Smooth muscle cell (in vitro differentiated cells): ENCODE data around the gene BRICD5. TPM values are rescaled to one million over a fixed set of nuclear protein-coding genes. Genes with fewer than 3 reads are reported as not detected.

Experiments
- DNase-seq: peaks from one replicate; lab custom pipeline; 2025; ENCODE audit not compliant: unreplicated experiment; lab: John Stamatoyannopoulos, UW
- H2AFZ ChIP-seq: fragments of 200-600 bp; sonication (generic); 2 replicates; pipeline ENCODE4 v1.6.0; 2016; ENCODE audit warnings: antibody characterized with exemption, low read depth, mild to moderate bottlenecking
- H3F3A ChIP-seq: fragments of 200-600 bp; sonication (generic); 2 replicates; pipeline ENCODE4 v1.6.0; 2017; ENCODE audit warnings: antibody characterized with exemption, low read depth
- H3K27ac ChIP-seq: fragments of 200-600 bp; sonication (generic); 2 replicates; pipeline ENCODE4 v1.5.1; 2016; ENCODE audit warnings: low read depth, mild to moderate bottlenecking
- H3K27me3 ChIP-seq: fragments of 200-600 bp; sonication (generic); 2 replicates; pipeline ENCODE4 v1.6.1; 2016; ENCODE audit warnings: low read depth, mild to moderate bottlenecking
- H3K36me3 ChIP-seq: fragments of 200-600 bp; sonication (generic); 2 replicates; pipeline ENCODE4 v1.5.1; 2016; ENCODE audit warnings: low read depth
- H3K4me1 ChIP-seq: fragments of 200-600 bp; sonication (generic); 2 replicates; pipeline ENCODE4 v1.5.1; 2016; ENCODE audit warnings: low read depth
- H3K4me2 ChIP-seq: fragments of 200-600 bp; sonication (generic); 2 replicates; pipeline ENCODE4 v1.6.0; 2016; ENCODE audit warnings: mild to moderate bottlenecking
- H3K4me3 ChIP-seq: fragments of 200-600 bp; sonication (generic); 2 replicates; pipeline ENCODE4 v1.5.1; 2016; ENCODE audit warnings: mild to moderate bottlenecking
- H3K79me2 ChIP-seq: fragments of 200-600 bp; sonication (generic); 2 replicates; pipeline ENCODE4 v1.6.0; 2016; ENCODE audit warnings: low read depth, mild to moderate bottlenecking
- H3K9ac ChIP-seq: fragments of 200-600 bp; sonication (generic); 2 replicates; pipeline ENCODE4 v1.6.0; 2016; ENCODE audit warnings: low read depth
- H3K9me3 ChIP-seq: fragments of 200-600 bp; sonication (generic); replicated peaks from 2 replicates; pipeline ENCODE4 v1.5.1; 2016; ENCODE audit warnings: low read depth
- H4K20me1 ChIP-seq: fragments of 200-600 bp; sonication (generic); 2 replicates; pipeline ENCODE4 v1.6.0; 2016; ENCODE audit warnings: low read depth
- WGBS: methylation state at CpG from one replicate; pipeline ENCODE4 v1.1.7; 2016; ENCODE audit warnings: low lambda C conversion rate; 5-methylcytosine and 5-hydroxymethylcytosine counted together
- polyA plus RNA-seq: library from polyadenylated mRNA; unstranded; fragments of >200 nt; fragmentation: Nextera tagmentation; extraction: Ambion mirVana; gene quantifications from 2 replicates; pipeline ENCODE4 v1.2.1, GENCODE V29; 2016
- total RNA-seq: library from RNA; depleted of rRNA; stranded (reverse); fragments of >200 nt; gene quantifications from 2 replicates; pipeline ENCODE4 v1.2.3, GENCODE V29; 2014
- TF ChIP-seq, protein P1 (sequence below): fragments of 200-600 bp; sonication (generic); IDR thresholded peaks from 2 replicates; pipeline ENCODE4 v1.5.1; 2017; ENCODE audit warnings: borderline replicate concordance, mild to moderate bottlenecking, antibody characterized with exemption; ENCODE audit not compliant: insufficient read depth, poor library complexity, severe bottlenecking

The BRICD5 gene
- total and polyA plus RNA-seq, 2 experiments from 2014 or later, result 2.0 to 4.7 TPM

DNA sequence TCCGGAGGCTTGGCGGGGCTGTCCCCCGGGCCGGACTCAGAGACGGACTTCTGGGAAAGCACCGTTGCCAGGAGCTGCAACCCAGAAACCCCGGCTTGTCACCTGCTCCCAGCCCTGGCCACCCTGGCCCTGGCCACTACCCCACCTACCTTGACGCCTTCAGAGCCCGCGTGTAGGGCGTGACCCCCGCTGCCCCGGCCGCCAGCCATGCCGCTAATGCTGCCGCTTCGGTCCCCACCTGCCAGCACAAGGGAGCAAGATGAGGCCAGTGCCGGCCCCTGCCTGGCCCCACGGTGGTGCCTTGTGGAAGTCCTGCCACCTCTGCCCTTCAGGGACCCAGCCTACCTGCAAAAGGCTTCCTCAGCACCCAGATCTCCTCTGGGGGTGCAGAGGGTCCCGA is 25.7 kb downstream of the BRICD5 start:
- Histone ChIP-seq H3K27me3 (no peaks in the 10 kb centered on the region), H2AFZ (no peak overlapping the region), H3K4me1 (no peaks in the 10 kb centered on the region), H3K9me3 (no peaks in the 10 kb centered on the region), H3K79me2 (no peaks in the 10 kb centered on the region), H3K4me2 (no peak overlapping the region), H3K4me3 (no peak overlapping the region), H3K36me3 (no peaks in the 10 kb centered on the region), H3K9ac (no peak overlapping the region), H3F3A (no peaks in the 10 kb centered on the region), H4K20me1 (no peaks in the 10 kb centered on the region), H3K27ac (no peak overlapping the region)
- TF ChIP-seq, protein P1, sequence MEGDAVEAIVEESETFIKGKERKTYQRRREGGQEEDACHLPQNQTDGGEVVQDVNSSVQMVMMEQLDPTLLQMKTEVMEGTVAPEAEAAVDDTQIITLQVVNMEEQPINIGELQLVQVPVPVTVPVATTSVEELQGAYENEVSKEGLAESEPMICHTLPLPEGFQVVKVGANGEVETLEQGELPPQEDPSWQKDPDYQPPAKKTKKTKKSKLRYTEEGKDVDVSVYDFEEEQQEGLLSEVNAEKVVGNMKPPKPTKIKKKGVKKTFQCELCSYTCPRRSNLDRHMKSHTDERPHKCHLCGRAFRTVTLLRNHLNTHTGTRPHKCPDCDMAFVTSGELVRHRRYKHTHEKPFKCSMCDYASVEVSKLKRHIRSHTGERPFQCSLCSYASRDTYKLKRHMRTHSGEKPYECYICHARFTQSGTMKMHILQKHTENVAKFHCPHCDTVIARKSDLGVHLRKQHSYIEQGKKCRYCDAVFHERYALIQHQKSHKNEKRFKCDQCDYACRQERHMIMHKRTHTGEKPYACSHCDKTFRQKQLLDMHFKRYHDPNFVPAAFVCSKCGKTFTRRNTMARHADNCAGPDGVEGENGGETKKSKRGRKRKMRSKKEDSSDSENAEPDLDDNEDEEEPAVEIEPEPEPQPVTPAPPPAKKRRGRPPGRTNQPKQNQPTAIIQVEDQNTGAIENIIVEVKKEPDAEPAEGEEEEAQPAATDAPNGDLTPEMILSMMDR, result no peak
- WGBS, result 93% methylated on average over 19 of the region's 20 CpGs
- no peak for DNase-seq

DNA sequence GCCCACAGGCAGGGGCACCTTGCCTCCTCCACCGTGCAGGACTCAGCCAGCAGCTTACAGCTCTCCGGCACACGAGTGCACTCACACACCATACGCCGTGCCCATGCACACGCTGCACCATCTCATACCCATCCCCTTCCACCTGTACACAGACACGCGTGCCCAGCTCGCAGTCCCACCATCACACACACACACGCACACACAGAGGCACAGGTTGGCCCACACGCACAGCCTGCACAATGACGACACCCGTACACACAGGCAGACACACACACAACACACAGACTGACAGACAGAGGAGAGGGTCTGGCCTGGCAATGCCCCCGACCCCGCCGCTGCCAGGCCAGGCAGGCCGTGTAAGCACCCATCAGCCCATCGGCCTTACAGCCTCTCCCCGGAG is 26.3 kb downstream of the BRICD5 start:
- TF ChIP-seq, protein P1, result no peak
- Histone ChIP-seq H3K9me3 (no peaks in the 10 kb centered on the region), H3K36me3 (no peaks in the 10 kb centered on the region), H3K4me3 (no peak overlapping the region), H3K4me2 (no peak overlapping the region), H3K4me1 (no peaks in the 10 kb centered on the region), H4K20me1 (no peaks in the 10 kb centered on the region), H2AFZ (no peak overlapping the region), H3F3A (no peaks in the 10 kb centered on the region), H3K79me2 (no peaks in the 10 kb centered on the region), H3K9ac (no peak overlapping the region), H3K27me3 (no peaks in the 10 kb centered on the region), H3K27ac (no peak overlapping the region)
- WGBS, result 97% methylated on average over 19 of the region's 19 CpGs
- no peak for DNase-seq

DNA sequence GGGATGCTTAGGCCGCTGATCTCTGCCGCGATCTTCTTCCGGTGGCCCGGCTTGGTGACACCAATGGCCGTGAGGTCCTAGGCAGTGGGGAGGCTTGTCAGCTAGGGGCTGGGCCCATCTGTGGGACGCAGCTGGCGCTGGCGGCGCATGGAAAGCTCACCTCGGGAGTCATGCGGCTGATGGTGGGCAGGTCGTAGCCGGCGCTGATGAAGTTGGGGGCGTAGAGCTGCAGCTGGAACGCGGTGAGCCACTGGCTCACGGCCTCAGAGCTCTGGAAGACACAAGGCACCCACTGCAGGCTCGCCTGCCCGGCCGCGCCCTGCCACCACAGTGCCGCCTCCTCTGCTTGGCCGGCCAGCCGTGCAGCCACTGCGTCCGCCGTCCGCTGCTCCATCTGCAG is 27.0 kb downstream of the BRICD5 start:
- no peak overlapping the region for H3K4me2 ChIP-seq
- H3K4me1 ChIP-seq, result no peaks in the 10 kb centered on the region
- TF ChIP-seq, protein P1, result no peak
- WGBS, result 97% methylated on average over 30 of the region's 30 CpGs
- H3K36me3 ChIP-seq, result no peaks in the 10 kb centered on the region
- no peaks in the 10 kb centered on the region for H3K9me3 ChIP-seq
- H4K20me1 ChIP-seq, result no peaks in the 10 kb centered on the region
- no peak overlapping the region for H3K4me3 ChIP-seq
- no peak overlapping the region for H3K9ac ChIP-seq
- H3K27ac ChIP-seq, result no peak overlapping the region
- H2AFZ ChIP-seq, result no peak overlapping the region
- no peaks in the 10 kb centered on the region for H3K27me3 ChIP-seq
- H3K79me2 ChIP-seq, result no peaks in the 10 kb centered on the region
- H3F3A ChIP-seq, result no peaks in the 10 kb centered on the region
- no peak for DNase-seq

DNA sequence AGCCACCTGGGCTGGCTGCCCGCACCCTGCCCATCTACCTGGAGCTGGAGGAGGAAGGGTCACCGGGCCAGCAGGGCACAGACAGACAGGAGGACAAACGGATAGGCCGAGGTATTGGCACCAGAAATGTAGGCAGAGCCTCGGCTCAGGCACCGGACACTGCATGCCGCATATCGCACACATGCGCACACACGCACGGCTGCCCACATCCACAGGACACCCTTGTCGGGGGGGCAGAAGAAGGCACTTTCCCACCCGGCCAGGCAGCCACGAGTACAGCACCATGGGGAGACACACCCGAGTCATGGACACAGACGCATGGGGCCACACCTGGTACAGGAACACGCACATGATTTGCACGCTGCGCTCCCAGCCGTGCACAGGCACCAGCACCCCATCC is 28.7 kb downstream of the BRICD5 start:
- H3K4me2 ChIP-seq, result no peak overlapping the region
- H3F3A ChIP-seq, result no peaks in the 10 kb centered on the region
- no peaks in the 10 kb centered on the region for H4K20me1 ChIP-seq
- no peaks in the 10 kb centered on the region for H3K27me3 ChIP-seq
- H3K27ac ChIP-seq, result no peak overlapping the region
- DNase-seq, result no peak
- TF ChIP-seq, protein P1, result no peak
- 94% methylated on average over 20 of the region's 20 CpGs for WGBS
- no peak overlapping the region for H3K4me3 ChIP-seq
- no peaks in the 10 kb centered on the region for H3K36me3 ChIP-seq
- H2AFZ ChIP-seq, result no peak overlapping the region
- no peaks in the 10 kb centered on the region for H3K79me2 ChIP-seq
- H3K9ac ChIP-seq, result no peak overlapping the region
- no peaks in the 10 kb centered on the region for H3K4me1 ChIP-seq
- no peaks in the 10 kb centered on the region for H3K9me3 ChIP-seq
